Cardiac fibroblast (primary cell): ENCODE measurements around the gene GLB1L3.

Experiments
- DNase-seq, 2 donors: peaks; one replicate each; pipeline versions ENCODE4 v3.0.0 to v3.0.0-alpha.2; 2010; ENCODE audit warnings: low read depth in 2 of 2
- H3K4me3 ChIP-seq, 2 donors: replicated peaks in 1 of 2; 1 replicate in 1 of 2; 2 replicates in 1 of 2; pipeline ENCODE4 v1.5.1; 2011; ENCODE audit warnings: low read depth in 2 of 2, low read length in 2 of 2, mild to moderate bottlenecking in 2 of 2, moderate library complexity in 1 of 2
- TF ChIP-seq, protein P1 (sequence below): IDR thresholded peaks from one replicate; pipeline ENCODE4 v1.5.1; 2011; ENCODE audit warnings: low read depth, mild to moderate bottlenecking, low read length, inconsistent platforms

Gene GLB1L3

DNA sequence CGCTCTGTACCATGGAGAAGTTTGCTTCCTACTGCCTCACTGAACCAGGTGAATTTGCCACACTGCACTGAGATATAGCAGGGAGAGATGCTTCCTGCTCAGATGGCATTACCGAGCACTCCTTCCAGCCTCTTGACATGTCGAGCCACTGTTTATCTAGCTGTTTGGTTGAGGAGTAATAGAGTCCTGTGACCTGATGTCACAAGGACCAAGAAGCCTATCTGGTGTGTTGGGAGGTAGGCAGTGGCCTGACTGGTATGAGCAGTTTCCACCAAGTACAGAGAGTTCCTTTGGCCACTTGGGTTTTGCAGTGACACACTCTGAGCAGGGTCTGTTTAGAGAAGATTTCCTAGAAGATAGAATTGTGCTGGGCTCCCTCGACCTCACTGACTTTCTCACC is 17.6 kb upstream of the GLB1L3 start:
- no peak overlapping the region for H3K4me3 ChIP-seq
- TF ChIP-seq, protein P1, sequence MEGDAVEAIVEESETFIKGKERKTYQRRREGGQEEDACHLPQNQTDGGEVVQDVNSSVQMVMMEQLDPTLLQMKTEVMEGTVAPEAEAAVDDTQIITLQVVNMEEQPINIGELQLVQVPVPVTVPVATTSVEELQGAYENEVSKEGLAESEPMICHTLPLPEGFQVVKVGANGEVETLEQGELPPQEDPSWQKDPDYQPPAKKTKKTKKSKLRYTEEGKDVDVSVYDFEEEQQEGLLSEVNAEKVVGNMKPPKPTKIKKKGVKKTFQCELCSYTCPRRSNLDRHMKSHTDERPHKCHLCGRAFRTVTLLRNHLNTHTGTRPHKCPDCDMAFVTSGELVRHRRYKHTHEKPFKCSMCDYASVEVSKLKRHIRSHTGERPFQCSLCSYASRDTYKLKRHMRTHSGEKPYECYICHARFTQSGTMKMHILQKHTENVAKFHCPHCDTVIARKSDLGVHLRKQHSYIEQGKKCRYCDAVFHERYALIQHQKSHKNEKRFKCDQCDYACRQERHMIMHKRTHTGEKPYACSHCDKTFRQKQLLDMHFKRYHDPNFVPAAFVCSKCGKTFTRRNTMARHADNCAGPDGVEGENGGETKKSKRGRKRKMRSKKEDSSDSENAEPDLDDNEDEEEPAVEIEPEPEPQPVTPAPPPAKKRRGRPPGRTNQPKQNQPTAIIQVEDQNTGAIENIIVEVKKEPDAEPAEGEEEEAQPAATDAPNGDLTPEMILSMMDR: no peak
- no peak for DNase-seq

DNA sequence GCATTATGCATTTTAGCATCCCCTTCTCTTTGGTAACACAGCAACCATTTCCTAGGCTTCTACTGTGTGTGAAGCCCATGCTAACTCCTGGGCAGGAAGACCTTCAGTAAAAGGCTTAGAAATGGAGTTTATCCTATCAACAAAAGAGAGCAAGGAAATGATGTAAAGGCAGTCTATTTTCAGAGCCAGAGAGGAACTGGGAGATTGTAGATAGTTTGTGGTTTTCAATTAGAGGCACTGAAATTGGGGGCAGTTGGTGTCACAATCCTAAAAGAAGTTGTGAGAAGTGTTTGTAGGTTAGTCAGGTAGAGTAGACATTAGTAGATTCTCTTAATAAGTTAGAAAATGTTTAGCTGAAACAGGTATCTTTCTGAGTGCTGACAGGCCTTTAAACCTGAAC is 15.7 kb upstream of the GLB1L3 start:
- TF ChIP-seq, protein P1: no peak

DNA sequence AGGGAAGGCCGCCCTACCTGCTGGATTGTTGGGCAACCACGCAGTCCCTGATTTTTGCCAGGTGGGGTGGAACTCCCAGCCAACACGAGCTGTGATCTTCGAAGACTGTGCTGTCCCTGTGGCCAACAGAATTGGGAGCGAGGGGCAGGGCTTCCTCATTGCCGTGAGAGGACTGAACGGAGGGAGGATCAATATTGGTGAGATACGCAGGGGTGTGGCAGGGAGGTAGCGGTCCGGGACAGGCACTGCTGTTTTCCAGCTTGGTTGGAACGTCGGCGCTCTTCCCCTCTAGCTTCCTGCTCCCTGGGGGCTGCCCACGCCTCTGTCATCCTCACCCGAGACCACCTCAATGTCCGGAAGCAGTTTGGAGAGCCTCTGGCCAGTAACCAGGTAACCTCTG is 15.2 kb upstream of the GLB1L3 start:
- no peak overlapping the region for H3K4me3 ChIP-seq
- TF ChIP-seq, protein P1: no peak
- no peak for DNase-seq

More for the DNA sequence above, 15.7 kb upstream of the GLB1L3 start:
- DNase-seq: no peak
- H3K4me3 ChIP-seq: no peak overlapping the region

DNA sequence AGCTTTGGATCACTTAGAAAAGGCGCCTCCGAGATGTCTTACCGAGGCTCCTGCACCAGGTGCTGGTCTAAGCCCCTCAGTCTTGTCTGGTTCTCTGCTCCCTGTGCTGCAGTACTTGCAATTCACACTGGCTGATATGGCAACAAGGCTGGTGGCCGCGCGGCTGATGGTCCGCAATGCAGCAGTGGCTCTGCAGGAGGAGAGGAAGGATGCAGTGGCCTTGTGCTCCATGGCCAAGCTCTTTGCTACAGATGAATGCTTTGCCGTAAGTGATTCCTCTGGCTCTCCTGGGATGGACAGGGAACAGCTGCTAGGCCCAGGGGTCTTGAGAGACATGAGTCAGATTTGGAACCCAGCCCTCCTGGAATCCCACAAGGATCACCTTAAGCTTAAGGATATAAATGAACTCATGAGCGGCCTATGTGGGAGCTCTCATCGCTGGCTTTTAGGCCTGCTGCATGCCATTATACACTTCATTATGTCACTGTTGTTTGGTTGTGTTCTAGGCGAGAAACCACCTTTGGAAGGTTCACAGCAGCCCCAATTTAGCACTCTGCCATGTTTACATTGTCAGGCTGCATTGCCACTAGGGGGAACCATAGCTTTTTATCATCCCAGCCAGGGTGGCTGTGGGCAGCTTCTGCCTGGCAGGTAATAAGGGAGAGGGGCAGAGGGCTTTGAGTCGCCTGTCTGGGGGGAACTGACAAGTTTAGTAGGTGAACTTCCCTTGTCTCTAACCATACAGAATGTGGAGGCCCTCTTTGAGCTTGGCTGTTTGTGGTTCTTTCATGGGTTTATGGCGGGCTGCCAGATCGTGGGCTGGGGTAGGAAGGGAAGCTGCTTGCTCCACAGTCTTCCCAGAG is 14.3 kb upstream of the GLB1L3 start:
- no peak overlapping the region for H3K4me3 ChIP-seq
- DNase-seq: peak; percentile 26 to 35
- TF ChIP-seq, protein P1: peak; percentile 60

DNA sequence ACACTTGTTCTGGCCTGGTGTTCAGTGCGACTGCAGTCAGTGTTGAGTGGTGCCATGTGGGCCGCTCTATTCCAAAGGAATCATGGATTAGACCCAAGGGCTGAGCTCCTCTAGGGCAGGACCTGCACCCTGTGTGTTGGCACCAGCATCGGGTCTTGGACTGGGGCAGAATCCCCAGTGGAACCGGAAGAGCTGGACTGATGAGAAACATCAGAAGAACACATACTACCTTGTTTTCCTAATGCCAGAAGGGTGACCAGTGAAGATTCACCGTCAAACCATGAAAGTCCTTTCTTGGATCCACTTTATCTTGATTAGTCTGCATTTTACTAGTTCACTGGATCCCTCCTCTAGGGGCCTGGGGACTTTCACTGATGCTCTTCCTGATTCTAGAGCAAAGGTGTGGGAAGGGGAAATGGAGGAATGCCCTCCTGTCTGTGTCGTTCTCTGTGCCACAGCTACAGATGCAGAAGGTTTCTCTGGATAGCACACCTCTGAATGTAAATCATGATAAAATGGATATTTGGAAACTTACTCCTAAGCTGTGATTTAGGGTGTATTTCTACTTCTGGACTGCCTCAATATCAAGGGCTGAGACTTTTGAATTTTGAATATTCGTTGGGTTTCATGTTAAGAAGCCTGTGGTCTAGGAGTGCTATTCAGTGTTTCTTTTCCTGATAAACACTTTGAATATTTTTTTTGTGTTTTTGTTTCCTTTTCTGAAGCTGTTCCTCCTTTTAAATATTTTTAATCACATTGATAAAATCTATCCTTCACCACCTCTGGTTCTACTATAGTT is 11.0 kb upstream of the GLB1L3 start:
- TF ChIP-seq, protein P1: no peak
- DNase-seq: no peak
- no peak overlapping the region for H3K4me3 ChIP-seq

DNA sequence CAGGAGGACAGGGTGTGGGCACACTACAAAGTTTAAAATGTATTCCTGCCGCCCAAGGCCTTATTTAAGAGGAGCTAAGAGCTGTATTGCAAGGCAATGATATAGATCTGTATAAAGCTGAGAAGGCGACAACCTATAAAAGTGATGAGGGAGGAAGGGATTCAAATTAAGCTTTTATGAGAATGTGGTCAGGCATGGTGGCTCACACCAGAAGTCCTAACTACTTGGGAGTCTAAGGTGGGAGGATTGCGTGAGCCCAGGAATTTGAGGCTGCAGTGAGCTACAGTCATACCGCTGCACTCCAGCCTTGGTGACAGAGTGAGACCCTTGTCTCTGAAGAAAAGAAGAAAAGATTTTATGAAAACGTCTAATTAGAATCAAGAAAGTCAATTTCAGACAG is 9.7 kb upstream of the GLB1L3 start:
- TF ChIP-seq, protein P1: no peak

More for the DNA sequence above, 9.7 kb upstream of the GLB1L3 start:
- H3K4me3 ChIP-seq: no peak overlapping the region
- DNase-seq: no peak
